Lower leg skin (tissue), 4 donors: ENCODE results near the gene NTN3. TPM values are rescaled to one million over a fixed set of nuclear protein-coding genes. Genes with fewer than 3 reads are reported as not detected.

Experiments used
- DNase-seq, 2 donors: peaks; one replicate each; pipeline ENCODE4 v3.0.0-alpha.2; 2019; ENCODE audit warnings: low spot score in 2 of 2
- H3K4me3 ChIP-seq: fragments of 200-600 bp; sonication (generic); 2 replicates; pipeline ENCODE4 v1.5.1; 2017; ENCODE audit warnings: mild to moderate bottlenecking, low read depth; ENCODE audit not compliant: poor library complexity, severe bottlenecking
- CTCF ChIP-seq, 3 donors: fragments of 450-650 bp; IDR thresholded peaks; one replicate each; pipeline ENCODE4 v1.5.1; 2016; ENCODE audit warnings: antibody characterized with exemption in 3 of 3, mild to moderate bottlenecking in 3 of 3, moderate library complexity in 2 of 3
- POLR2A ChIP-seq, 2 donors: fragments of 450-650 bp; IDR thresholded peaks; one replicate each; pipeline ENCODE4 v1.6.1; 2016 to 2017; ENCODE audit warnings: antibody characterized with exemption in 2 of 2, mild to moderate bottlenecking in 1 of 2, moderate library complexity in 1 of 2
- WGBS, 2 donors: methylation state at CpG; one replicate each; pipeline ENCODE4 v1.1.5; 2018; 5-methylcytosine and 5-hydroxymethylcytosine counted together
- intact Hi-C: fragments of 100-400 bp; cut with DNase I; formaldehyde crosslinking; loops from one replicate; pipeline ENCODE4 v1.15.0; 2023; ENCODE audit warnings: low total_unique reads
- total RNA-seq, 4 donors: library from RNA; depleted of rRNA; stranded (reverse); fragments of >200 nt; gene quantifications; one replicate each; pipeline ENCODE4 v1.1.0, GENCODE V29; 2016

Gene NTN3
- total RNA-seq, 4 donors from 2014 or later: 0.45 to 0.95 TPM; not detected in 2

GRCh38 chr16:2466667-2467527 lies 4.2 kb upstream of the NTN3 start:
- intact Hi-C loops: no loop called here
- 70 to 77% methylated on average over 22 to 27 of the region's 29 CpGs for WGBS, 2 donors
- no peak for DNase-seq
- H3K4me3 ChIP-seq: no peak overlapping the region
- TF ChIP-seq POLR2A (IDR thresholded peaks at IDR 0.05): no peak
- no peak for TF ChIP-seq CTCF (IDR thresholded peaks at IDR 0.05)

- intact Hi-C loops: no loop called here
- H3K4me3 ChIP-seq: peak overlapping the region; percentile 22
- 0 to 2% methylated on average over 12 to 55 of the region's 80 CpGs for WGBS, 2 donors
- no peak for TF ChIP-seq POLR2A (IDR thresholded peaks at IDR 0.05)
- TF ChIP-seq CTCF (IDR thresholded peaks at IDR 0.05): no peak
- peak; percentile 47 to 97 for DNase-seq
Observed at GRCh38 chr16:2467528-2468232, 3.4 kb upstream of the NTN3 start.

GRCh38 chr16:2468233-2468724 lies 2.8 kb upstream of the NTN3 start:
- WGBS, 2 donors: 0 to 3% methylated on average over 10 to 23 of the region's 38 CpGs
- intact Hi-C loops: no loop called here
- peak overlapping the region; percentile 22 for H3K4me3 ChIP-seq
- DNase-seq: no peak
- TF ChIP-seq CTCF (IDR thresholded peaks at IDR 0.05): no peak
- no peak for TF ChIP-seq POLR2A (IDR thresholded peaks at IDR 0.05)

GRCh38 chr16:2468725-2469398 lies 2.2 kb upstream of the NTN3 start:
- TF ChIP-seq POLR2A (IDR thresholded peaks at IDR 0.05) (no peak), CTCF (IDR thresholded peaks at IDR 0.05) (no peak)
- 17 to 18% methylated on average over 11 to 12 of the region's 14 CpGs for WGBS, 2 donors
- H3K4me3 ChIP-seq: no peak overlapping the region
- DNase-seq: no peak
- intact Hi-C loops: no loop called here

- no peak for DNase-seq
- 42 to 61% methylated on average over 12 to 16 of the region's 16 CpGs for WGBS, 2 donors
- intact Hi-C loops: no loop called here
Observed at GRCh38 chr16:2469399-2470233, 1.5 kb upstream of the NTN3 start.

More at GRCh38 chr16:2469399-2470233, 1.5 kb upstream of the NTN3 start:
- no peak overlapping the region for H3K4me3 ChIP-seq
- no peak for TF ChIP-seq POLR2A (IDR thresholded peaks at IDR 0.05)
- no peak for TF ChIP-seq CTCF (IDR thresholded peaks at IDR 0.05)
